ENCODE results near the gene EMCN. TPM values are rescaled to one million over a fixed set of nuclear protein-coding genes. Genes with fewer than 3 reads are reported as not detected.

The EMCN gene
- total and polyA plus RNA-seq, 2 experiments from 2014 or later: 0.28 to 1.1 TPM

- no peak for DNase-seq (ENCODE audit: low read depth in 1 of 2, low spot score in 1 of 2)
Observed at GRCh38 chr4:100525686-100526085, 7.9 kb upstream of the EMCN start.

GRCh38 chr4:100519205-100519604, 1.4 kb upstream of the EMCN start:
- H3K9me3 ChIP-seq (ENCODE audit: low read depth): no peaks in the 10 kb centered on the region
- no peaks in the 10 kb centered on the region for H3K27me3 ChIP-seq
- H3K36me3 ChIP-seq: no peaks in the 10 kb centered on the region
- DNase-seq (ENCODE audit: low read depth in 1 of 2, low spot score in 1 of 2): no peak
- no peak overlapping the region for H3K27ac ChIP-seq
- no peak for TF ChIP-seq CTCF (IDR thresholded peaks at IDR 0.05; ENCODE audit: low read depth, low read length)
- no peak overlapping the region for H3K4me3 ChIP-seq
- no peaks in the 10 kb centered on the region for H3K4me1 ChIP-seq (ENCODE audit: low read depth)

More at GRCh38 chr4:100525686-100526085, 7.9 kb upstream of the EMCN start:
- Histone ChIP-seq H3K4me3 (no peak overlapping the region), H3K27ac (no peak overlapping the region), H3K4me1 (ENCODE audit: low read depth) (no peaks in the 10 kb centered on the region), H3K36me3 (no peaks in the 10 kb centered on the region), H3K27me3 (no peaks in the 10 kb centered on the region), H3K9me3 (ENCODE audit: low read depth) (no peaks in the 10 kb centered on the region)
- TF ChIP-seq CTCF (IDR thresholded peaks at IDR 0.05; ENCODE audit: low read depth, low read length): no peak

GRCh38 chr4:100516225-100516624, 1.6 kb downstream of the EMCN start:
- DNase-seq (ENCODE audit: low read depth in 1 of 2, low spot score in 1 of 2): no peak
- Histone ChIP-seq H3K4me1 (ENCODE audit: low read depth) (no peaks in the 10 kb centered on the region), H3K9me3 (ENCODE audit: low read depth) (no peaks in the 10 kb centered on the region), H3K36me3 (no peaks in the 10 kb centered on the region), H3K4me3 (no peak overlapping the region), H3K27me3 (no peaks in the 10 kb centered on the region), H3K27ac (no peak overlapping the region)
- no peak for TF ChIP-seq CTCF (IDR thresholded peaks at IDR 0.05; ENCODE audit: low read depth, low read length)

- Histone ChIP-seq H3K4me1 (ENCODE audit: low read depth) (no peaks in the 10 kb centered on the region), H3K27me3 (no peaks in the 10 kb centered on the region), H3K9me3 (ENCODE audit: low read depth) (no peaks in the 10 kb centered on the region), H3K27ac (no peak overlapping the region), H3K36me3 (no peaks in the 10 kb centered on the region), H3K4me3 (no peak overlapping the region)
- no peak for DNase-seq (ENCODE audit: low read depth in 1 of 2, low spot score in 1 of 2)
- no peak for TF ChIP-seq CTCF (IDR thresholded peaks at IDR 0.05; ENCODE audit: low read depth, low read length)
Observed at GRCh38 chr4:100511896-100512295, 5.9 kb downstream of the EMCN start.

GRCh38 chr4:100510551-100510950, 7.3 kb downstream of the EMCN start:
- peak in 1 of 2 donors; percentile 6 for DNase-seq (ENCODE audit: low read depth in 1 of 2, low spot score in 1 of 2)
- no peaks in the 10 kb centered on the region for H3K36me3 ChIP-seq
- H3K9me3 ChIP-seq (ENCODE audit: low read depth): no peaks in the 10 kb centered on the region
- no peak overlapping the region for H3K4me3 ChIP-seq
- no peaks in the 10 kb centered on the region for H3K27me3 ChIP-seq
- no peaks in the 10 kb centered on the region for H3K4me1 ChIP-seq (ENCODE audit: low read depth)
- H3K27ac ChIP-seq: no peak overlapping the region
- TF ChIP-seq CTCF (IDR thresholded peaks at IDR 0.05; ENCODE audit: low read depth, low read length): no peak

GRCh38 chr4:100509386-100509785, 8.4 kb downstream of the EMCN start:
- no peak for TF ChIP-seq CTCF (IDR thresholded peaks at IDR 0.05; ENCODE audit: low read depth, low read length)
- Histone ChIP-seq H3K36me3 (no peaks in the 10 kb centered on the region), H3K4me3 (no peak overlapping the region), H3K27ac (no peak overlapping the region), H3K9me3 (ENCODE audit: low read depth) (no peaks in the 10 kb centered on the region), H3K4me1 (ENCODE audit: low read depth) (no peaks in the 10 kb centered on the region), H3K27me3 (no peaks in the 10 kb centered on the region)
- no peak for DNase-seq (ENCODE audit: low read depth in 1 of 2, low spot score in 1 of 2)

Data from cardiac muscle cell (in vitro differentiated cells and primary cell).